GM12878 (cell line): ENCODE measurements around the gene OR13J1. TPM values are rescaled to one million over a fixed set of nuclear protein-coding genes. Genes with fewer than 3 reads are reported as not detected.

Experiments used
- ATAC-seq: fragments of 200-7000 bp; cut with Tn5 transposase; 3 replicates; pipeline ENCODE4 v1.9.1; 2020; ENCODE audit warnings: mild to moderate bottlenecking, moderate library complexity
- BruUV-seq: library from RNA; stranded (reverse); fragments of 400-500 nt; replicated peaks from 2 replicates; lab custom pipeline; 2021; lab: Mats Ljungman, UMichigan
- CTCF ChIA-PET: fragments of 300-600 bp; sonication (Branson Sonifier 250); formaldehyde crosslinking; extraction: SDS; loops from one replicate; lab custom pipeline; 2021; ENCODE audit warnings: inconsistent platforms; lab: Yijun Ruan, JAX
- POLR2A ChIA-PET: fragments of 350-600 bp; formaldehyde crosslinking; extraction: SDS; loops from one replicate; lab custom pipeline; 2021; ENCODE audit warnings: inconsistent platforms; lab: Charles Lee
- RAD21 ChIA-PET: fragments of 300-600 bp; sonication (Branson Sonifier 250); formaldehyde crosslinking; loops from one replicate; lab custom pipeline; 2023; ENCODE audit warnings: antibody characterized with exemption; ENCODE audit not compliant: unreplicated experiment; lab: Charles Lee
- SMC1A ChIA-PET: fragments of 300-600 bp; sonication (Branson Sonifier 250); formaldehyde crosslinking; loops from one replicate; lab custom pipeline; 2023; ENCODE audit not compliant: unreplicated experiment, uncharacterized antibody; lab: Charles Lee
- DNase-seq: peaks from one replicate; pipeline ENCODE4 v3.0.0-alpha.2; 2011; ENCODE audit warnings: low read depth, low spot score
- FAIRE-seq: peaks from 3 replicates; lab custom pipeline; 2011; peaks lifted over from hg19 to GRCh38; lab: Jason Lieb, UNC
- H2AFZ ChIP-seq: 2 replicates; pipeline ENCODE4 v1.6.0; 2011; ENCODE audit warnings: low read depth, low read length, control low read depth; ENCODE audit not compliant: control insufficient read depth
- H3K27ac ChIP-seq: 2 replicates; pipeline ENCODE4 v1.5.1; 2011; ENCODE audit warnings: control low read depth; ENCODE audit not compliant: control insufficient read depth, insufficient read depth
- H3K27me3 ChIP-seq, 2 experiments: replicated peaks in 1 of 2; 2 replicates each; pipeline versions ENCODE4 v1.6.0 to v1.6.1; 2011; ENCODE audit warnings: low read length in 1 of 2; ENCODE audit not compliant: control insufficient read depth in 2 of 2, insufficient read depth in 2 of 2
- H3K36me3 ChIP-seq, 2 experiments: 2 replicates each; pipeline ENCODE4 v1.5.1; 2011; ENCODE audit warnings: low read length in 1 of 2; ENCODE audit not compliant: control insufficient read depth in 2 of 2, insufficient read depth in 2 of 2
- H3K4me1 ChIP-seq: 2 replicates; pipeline ENCODE4 v1.6.1; 2011; ENCODE audit warnings: mild to moderate bottlenecking, low read length, moderate library complexity, mixed read lengths; ENCODE audit not compliant: control insufficient read depth, insufficient read depth
- H3K4me2 ChIP-seq: 2 replicates; pipeline ENCODE4 v1.6.0; 2011; ENCODE audit warnings: control low read depth; ENCODE audit not compliant: control insufficient read depth, insufficient read depth
- H3K4me3 ChIP-seq: fragments of 200-600 bp; sonication (generic); 2 replicates; pipeline ENCODE4 v1.5.1; 2016
- H3K79me2 ChIP-seq: 2 replicates; pipeline ENCODE4 v1.6.0; 2011; ENCODE audit warnings: low read length; ENCODE audit not compliant: control insufficient read depth, insufficient read depth
- H3K9ac ChIP-seq: 2 replicates; pipeline ENCODE4 v1.8.0; 2011; ENCODE audit warnings: low read length, control low read depth, mixed read lengths; ENCODE audit not compliant: control insufficient read depth, insufficient read depth
- H3K9me3 ChIP-seq: replicated peaks from 3 replicates; pipeline ENCODE4 v1.5.1; 2011; ENCODE audit warnings: mild to moderate bottlenecking, low read length; ENCODE audit not compliant: control insufficient read depth, insufficient read depth
- H4K20me1 ChIP-seq: 2 replicates; pipeline ENCODE4 v1.6.0; 2011; ENCODE audit not compliant: control insufficient read depth, insufficient read depth
- BACH1 ChIP-seq: fragments of 450-650 bp; IDR thresholded peaks from 2 replicates; pipeline ENCODE4 v1.6.1; 2017; ENCODE audit warnings: mild to moderate bottlenecking, borderline replicate concordance
- CBX5 ChIP-seq: sonication (generic); IDR thresholded peaks from 2 replicates; pipeline ENCODE4 v1.6.1; 2016; ENCODE audit warnings: low read depth, moderate library complexity, mild to moderate bottlenecking, inconsistent platforms
- CEBPB ChIP-seq, 2 experiments: fragments of 150-350 bp in 1 of 2; IDR thresholded peaks; 2 replicates each; pipeline ENCODE4 v1.6.1; 2012 to 2014; ENCODE audit warnings: low read depth in 2 of 2, low read length in 2 of 2, borderline replicate concordance in 1 of 2, inconsistent platforms in 1 of 2
- CREM ChIP-seq: IDR thresholded peaks from 2 replicates; pipeline ENCODE4 v1.6.1; 2014; ENCODE audit warnings: antibody characterized with exemption, low read depth
- JUND ChIP-seq: IDR thresholded peaks from 2 replicates; pipeline ENCODE4 v1.6.1; 2012; ENCODE audit warnings: low read depth, mild to moderate bottlenecking, low read length, improper control_type of control experiment, moderate library complexity
- NKRF ChIP-seq: fragments of 450-650 bp; conservative IDR thresholded peaks from 2 replicates; pipeline ENCODE4 v1.6.1; 2017; ENCODE audit warnings: mild to moderate bottlenecking, moderate library complexity
- POLR2AphosphoS2 ChIP-seq: IDR thresholded peaks from 2 replicates; pipeline ENCODE4 v1.6.1; 2011; ENCODE audit warnings: low read depth, mild to moderate bottlenecking, low read length, improper control_type of control experiment, moderate library complexity
- POLR2AphosphoS5 ChIP-seq: IDR thresholded peaks from 2 replicates; pipeline ENCODE4 v1.6.1; 2011; ENCODE audit warnings: mild to moderate bottlenecking, low read length, inconsistent platforms
- RB1 ChIP-seq: fragments of 450-650 bp; formaldehyde crosslinking; IDR thresholded peaks from 2 replicates; pipeline ENCODE4 v1.6.1; 2017; ENCODE audit warnings: mild to moderate bottlenecking, borderline replicate concordance
- SKIL ChIP-seq: fragments of 450-650 bp; IDR thresholded peaks from 2 replicates; pipeline ENCODE4 v1.6.1; 2017; ENCODE audit warnings: mild to moderate bottlenecking, low read depth, inconsistent platforms; ENCODE audit not compliant: poor library complexity, severe bottlenecking
- SMARCA5 ChIP-seq: fragments of 450-650 bp; IDR thresholded peaks from 2 replicates; pipeline ENCODE4 v1.6.1; 2017; ENCODE audit warnings: mild to moderate bottlenecking
- SMC3 ChIP-seq: IDR thresholded peaks from 2 replicates; pipeline ENCODE4 v1.6.1; 2011; ENCODE audit warnings: low read length, improper control_type of control experiment, borderline replicate concordance
- SPI1 ChIP-seq: IDR thresholded peaks from 2 replicates; pipeline ENCODE4 v1.6.1; 2011; ENCODE audit warnings: low read depth, mild to moderate bottlenecking, low read length, moderate library complexity, borderline replicate concordance; ENCODE audit not compliant: insufficient read depth
- TCF7 ChIP-seq: IDR thresholded peaks from 2 replicates; pipeline ENCODE4 v1.6.1; 2014; ENCODE audit warnings: antibody characterized with exemption, borderline replicate concordance
- ZBED1 ChIP-seq: IDR thresholded peaks from 2 replicates; pipeline ENCODE4 v1.6.1; 2016; ENCODE audit warnings: borderline replicate concordance
- ZSCAN29 ChIP-seq: fragments of 450-650 bp; IDR thresholded peaks from 2 replicates; pipeline ENCODE4 v1.6.1; 2017; ENCODE audit warnings: mild to moderate bottlenecking, moderate library complexity
- WGBS: methylation state at CpG from one replicate; pipeline ENCODE4 v1.1.6; 2016; ENCODE audit warnings: low lambda C conversion rate; ENCODE audit not compliant: insufficient replicate concordance, insufficient coverage; ENCODE audit errors: missing lambda C conversion rate; 5-methylcytosine and 5-hydroxymethylcytosine counted together
- in situ Hi-C: fragments of 300-500 bp; cut with MboI; formaldehyde crosslinking; loops from 9 replicates; pipeline ENCODE4 v1.14.3; 2018; ENCODE audit warnings: mixed read lengths
- intact Hi-C: fragments of 100-400 bp; cut with micrococcal nuclease; formaldehyde crosslinking; loops from one replicate; pipeline ENCODE4 v1.14.2; 2022; ENCODE audit not compliant: unreplicated experiment
- polyA plus RNA-seq, 11 experiments: library from polyadenylated mRNA; depleted of rRNA in 4 of 11; unstranded in 6 of 11; stranded (reverse) in 5 of 11; fragments of >200 nt; fragmentation: Nextera tagmentation in 4 of 11; fragmentation: Illumina TruSeq in 1 of 11; extraction: Ambion mirVana in 4 of 11; extraction: Trizol in 1 of 11; gene quantifications; 1 replicate in 1 of 11; 2 replicates in 10 of 11; pipeline versions ENCODE4 v1.2.1 to v1.2.3, GENCODE V29; 2011 to 2016; ENCODE audit warnings: inconsistent platforms in 2 of 11, missing spikeins in 2 of 11, low read depth in 1 of 11
- total RNA-seq, 4 experiments: library from RNA; depleted of rRNA in 3 of 4; stranded (reverse); fragments of >200 nt in 3 of 4; fragmentation: Illumina TruSeq in 1 of 4; extraction: Trizol in 1 of 4; gene quantifications; 2 replicates each; pipeline versions ENCODE4 v1.2.1 to v1.2.3, GENCODE V29; 2013 to 2021
- TF ChIP-seq, protein P1 (sequence below): fragments of 150-350 bp; IDR thresholded peaks from 2 replicates; pipeline ENCODE4 v1.6.1; 2014; ENCODE audit warnings: mild to moderate bottlenecking, low read depth, low read length

The OR13J1 gene
- total and polyA plus RNA-seq, 10 of the 15 experiments (the other 5 are each of a cell fraction or from before 2014, with no cell fraction given), result not detected

- no peaks in the 10 kb centered on the region for H4K20me1 ChIP-seq
- intact Hi-C loops, result loop anchor here (1.0 to 5.0 kb wide), 3 partner anchors 57 to 146 kb away; no protein-coding TSS in a partner anchor
- DNase-seq (no peak), FAIRE-seq (no peak), ATAC-seq (no peak)
- H3K9ac ChIP-seq, result no peak overlapping the region
- H3K4me2 ChIP-seq, result no peak overlapping the region
- 67% methylated on average over 3 of the region's 3 CpGs for WGBS
- H3K79me2 ChIP-seq, result no peaks in the 10 kb centered on the region
- H3K36me3 ChIP-seq, result no peaks in the 10 kb centered on the region
- H3K4me1 ChIP-seq, result no peaks in the 10 kb centered on the region
- no peaks in the 10 kb centered on the region for H3K9me3 ChIP-seq
- POLR2A ChIA-PET, result interaction anchor here (2.3 kb wide), 1 partner anchor 57 kb away, joined by 11 read pairs; no protein-coding TSS in a partner anchor
- H3K27me3 ChIP-seq, result no peaks in the 10 kb centered on the region
- SMC1A ChIA-PET, result interaction anchor here (0.7 to 3.0 kb wide), 24 partner anchors 11 to 224 kb away, joined by 3 to 117 read pairs (median 6); partner anchors contain the start of genes FAM221B, OR13J1, SPAG8 and TMEM8B
- no peak overlapping the region for H3K27ac ChIP-seq
- in situ Hi-C loops, result loop anchor here (5.0 kb wide), 1 partner anchor 96 kb away; no protein-coding TSS in a partner anchor
- BruUV-seq, result no TSS peak
- CTCF ChIA-PET, result interaction anchor here (0.9 to 6.6 kb wide), 28 partner anchors 9 to 279 kb away, joined by 4 to 292 read pairs (median 8); partner anchors contain the start of genes FAM221B, GBA2, HINT2 and RGP1
- RAD21 ChIA-PET, result interaction anchor here (0.8 to 6.2 kb wide), 14 partner anchors 20 to 236 kb away, joined by 3 to 138 read pairs (median 7); partner anchors contain the start of genes FAM221B, SPAG8 and TMEM8B
- H3K4me3 ChIP-seq, result no peak overlapping the region
- no peak overlapping the region for H2AFZ ChIP-seq
- TF ChIP-seq POLR2AphosphoS2 (no peak), CREM (no peak), SMARCA5 (no peak), ZSCAN29 (no peak), ZBED1 (no peak), RB1 (no peak), SMC3 (no peak), JUND (no peak), BACH1 (no peak), POLR2AphosphoS5 (no peak), CEBPB (IDR thresholded peaks at IDR 0.05; ENCODE audit: borderline replicate concordance in 1 of 2, low read depth in 2 of 2, low read length in 2 of 2) (no peak), NKRF (no peak), SKIL (no peak), TCF7 (no peak), CBX5 (no peak), SPI1 (no peak)
- TF ChIP-seq, protein P1, sequence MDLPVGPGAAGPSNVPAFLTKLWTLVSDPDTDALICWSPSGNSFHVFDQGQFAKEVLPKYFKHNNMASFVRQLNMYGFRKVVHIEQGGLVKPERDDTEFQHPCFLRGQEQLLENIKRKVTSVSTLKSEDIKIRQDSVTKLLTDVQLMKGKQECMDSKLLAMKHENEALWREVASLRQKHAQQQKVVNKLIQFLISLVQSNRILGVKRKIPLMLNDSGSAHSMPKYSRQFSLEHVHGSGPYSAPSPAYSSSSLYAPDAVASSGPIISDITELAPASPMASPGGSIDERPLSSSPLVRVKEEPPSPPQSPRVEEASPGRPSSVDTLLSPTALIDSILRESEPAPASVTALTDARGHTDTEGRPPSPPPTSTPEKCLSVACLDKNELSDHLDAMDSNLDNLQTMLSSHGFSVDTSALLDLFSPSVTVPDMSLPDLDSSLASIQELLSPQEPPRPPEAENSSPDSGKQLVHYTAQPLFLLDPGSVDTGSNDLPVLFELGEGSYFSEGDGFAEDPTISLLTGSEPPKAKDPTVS, result no peak
Measured at GRCh38 chr9:35882996-35883395, 12.8 kb upstream of the OR13J1 start.
